ENCODE measurements around the gene SLC35F3. TPM values are rescaled to one million over a fixed set of nuclear protein-coding genes. Genes with fewer than 3 reads are reported as not detected.

Gene SLC35F3
- total RNA-seq, 6 experiments from 2014 or later, result 0.26 to 0.58 (median 0.46) TPM

DNA sequence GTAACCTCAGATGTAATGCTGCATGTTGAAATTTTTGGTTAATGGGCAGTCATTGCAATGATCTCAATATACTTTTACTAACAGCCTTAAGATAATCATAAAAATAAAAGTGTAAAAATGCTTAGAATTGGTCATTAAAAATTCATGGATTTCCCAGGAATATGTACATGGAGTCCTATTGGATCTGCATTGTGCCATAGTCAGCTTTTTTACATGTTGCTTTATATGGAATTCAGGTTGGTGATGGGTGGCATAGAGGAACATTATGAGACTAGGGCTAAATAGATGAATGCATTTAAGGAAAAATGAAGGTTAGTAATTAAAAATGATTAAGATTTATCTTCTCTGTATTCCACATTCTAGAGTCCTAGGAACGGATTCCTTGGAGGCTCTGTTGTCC is 103.2 kb downstream of the SLC35F3 start:
- Mint-ChIP-seq H3K27ac (no peak overlapping the region), H3K4me3 (no peak overlapping the region), H3K9me3 (peaks cover 30% of the 10 kb centered on the region), H3K4me1 (ENCODE audit: low read depth) (no peaks in the 10 kb centered on the region), H3K27me3 (ENCODE audit: insufficient read depth) (no peaks in the 10 kb centered on the region), H3K36me3 (ENCODE audit: low read depth) (no peaks in the 10 kb centered on the region)
- DNase-seq, result no peak
- TF ChIP-seq, protein P1, sequence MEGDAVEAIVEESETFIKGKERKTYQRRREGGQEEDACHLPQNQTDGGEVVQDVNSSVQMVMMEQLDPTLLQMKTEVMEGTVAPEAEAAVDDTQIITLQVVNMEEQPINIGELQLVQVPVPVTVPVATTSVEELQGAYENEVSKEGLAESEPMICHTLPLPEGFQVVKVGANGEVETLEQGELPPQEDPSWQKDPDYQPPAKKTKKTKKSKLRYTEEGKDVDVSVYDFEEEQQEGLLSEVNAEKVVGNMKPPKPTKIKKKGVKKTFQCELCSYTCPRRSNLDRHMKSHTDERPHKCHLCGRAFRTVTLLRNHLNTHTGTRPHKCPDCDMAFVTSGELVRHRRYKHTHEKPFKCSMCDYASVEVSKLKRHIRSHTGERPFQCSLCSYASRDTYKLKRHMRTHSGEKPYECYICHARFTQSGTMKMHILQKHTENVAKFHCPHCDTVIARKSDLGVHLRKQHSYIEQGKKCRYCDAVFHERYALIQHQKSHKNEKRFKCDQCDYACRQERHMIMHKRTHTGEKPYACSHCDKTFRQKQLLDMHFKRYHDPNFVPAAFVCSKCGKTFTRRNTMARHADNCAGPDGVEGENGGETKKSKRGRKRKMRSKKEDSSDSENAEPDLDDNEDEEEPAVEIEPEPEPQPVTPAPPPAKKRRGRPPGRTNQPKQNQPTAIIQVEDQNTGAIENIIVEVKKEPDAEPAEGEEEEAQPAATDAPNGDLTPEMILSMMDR (IDR thresholded peaks at IDR 0.05), result no peak

DNA sequence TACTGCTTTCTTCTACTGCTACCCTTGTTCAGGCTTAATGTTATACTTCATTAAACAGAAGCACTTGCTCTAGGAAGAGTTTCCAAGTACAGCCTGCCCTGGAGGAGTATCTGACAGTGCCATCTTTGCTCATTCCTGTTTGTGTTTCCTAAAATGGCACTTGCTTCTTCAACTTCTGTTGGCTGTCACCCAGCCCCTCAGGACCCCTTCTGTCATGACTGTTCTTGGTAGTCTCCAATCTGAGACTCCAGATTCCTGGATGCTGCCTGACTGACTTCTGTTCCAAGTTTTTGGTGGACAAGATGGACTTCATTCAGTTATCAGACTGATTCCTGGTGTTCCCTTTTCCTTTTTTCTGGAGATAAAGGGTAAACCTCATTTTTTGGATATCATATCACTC is 104.1 kb downstream of the SLC35F3 start:
- H3K36me3 Mint-ChIP-seq (ENCODE audit: low read depth), result no peaks in the 10 kb centered on the region

DNA sequence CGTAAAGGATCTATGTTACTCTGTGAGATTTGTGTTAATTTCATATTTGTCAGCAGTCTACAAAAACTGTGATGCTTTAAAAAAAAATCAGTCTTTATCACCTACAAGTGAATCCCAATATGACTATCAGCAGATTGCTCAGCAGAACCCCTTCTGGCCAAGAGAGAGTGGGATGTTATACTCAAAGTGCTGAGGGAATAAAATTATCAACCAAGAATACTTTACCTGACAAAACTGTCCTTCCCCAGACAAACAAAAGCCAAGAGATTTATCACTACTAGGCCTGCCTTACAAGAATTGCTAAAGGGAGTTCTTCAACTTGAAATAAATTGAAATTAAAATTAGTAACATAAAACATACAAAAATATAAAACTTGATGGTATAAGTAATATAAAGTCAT is 105.2 kb downstream of the SLC35F3 start:
- Mint-ChIP-seq H3K4me1 (ENCODE audit: low read depth) (no peaks in the 10 kb centered on the region), H3K27me3 (ENCODE audit: insufficient read depth) (no peaks in the 10 kb centered on the region), H3K27ac (no peak overlapping the region), H3K9me3 (peaks cover 45% of the 10 kb centered on the region), H3K4me3 (no peak overlapping the region), H3K36me3 (ENCODE audit: low read depth) (no peaks in the 10 kb centered on the region)
- TF ChIP-seq, protein P1 (IDR thresholded peaks at IDR 0.05), result no peak
- DNase-seq, result no peak

More for the DNA sequence above, 104.1 kb downstream of the SLC35F3 start:
- no peak overlapping the region for H3K4me3 Mint-ChIP-seq
- no peaks in the 10 kb centered on the region for H3K4me1 Mint-ChIP-seq (ENCODE audit: low read depth)
- peaks cover 36% of the 10 kb centered on the region for H3K9me3 Mint-ChIP-seq
- TF ChIP-seq, protein P1 (IDR thresholded peaks at IDR 0.05), result no peak
- no peak overlapping the region for H3K27ac Mint-ChIP-seq
- no peaks in the 10 kb centered on the region for H3K27me3 Mint-ChIP-seq (ENCODE audit: insufficient read depth)
- no peak for DNase-seq

DNA sequence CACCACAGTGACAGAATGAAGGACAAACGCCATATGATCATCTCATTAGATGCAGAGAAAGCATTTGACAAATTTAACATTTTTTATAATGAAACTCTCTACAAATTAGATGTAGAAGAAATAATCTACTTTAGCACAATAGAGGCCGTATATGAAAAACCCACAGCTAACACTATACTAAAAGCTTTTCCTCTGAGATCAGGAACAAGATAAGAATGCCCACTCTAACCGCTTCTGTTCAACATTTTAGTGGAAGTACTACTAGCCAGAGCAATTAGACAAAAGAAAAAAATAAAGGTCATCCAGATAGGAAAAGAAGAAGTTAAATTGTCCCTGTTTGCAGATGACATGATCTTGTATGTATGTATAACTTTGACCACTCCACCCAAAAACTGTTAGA is 109.7 kb downstream of the SLC35F3 start:
- Mint-ChIP-seq H3K4me3 (no peak overlapping the region), H3K4me1 (ENCODE audit: low read depth) (no peaks in the 10 kb centered on the region), H3K36me3 (ENCODE audit: low read depth) (no peaks in the 10 kb centered on the region), H3K9me3 (peaks cover 54% of the 10 kb centered on the region), H3K27me3 (ENCODE audit: insufficient read depth) (no peaks in the 10 kb centered on the region), H3K27ac (no peak overlapping the region)
- TF ChIP-seq, protein P1 (IDR thresholded peaks at IDR 0.05), result no peak
- no peak for DNase-seq

DNA sequence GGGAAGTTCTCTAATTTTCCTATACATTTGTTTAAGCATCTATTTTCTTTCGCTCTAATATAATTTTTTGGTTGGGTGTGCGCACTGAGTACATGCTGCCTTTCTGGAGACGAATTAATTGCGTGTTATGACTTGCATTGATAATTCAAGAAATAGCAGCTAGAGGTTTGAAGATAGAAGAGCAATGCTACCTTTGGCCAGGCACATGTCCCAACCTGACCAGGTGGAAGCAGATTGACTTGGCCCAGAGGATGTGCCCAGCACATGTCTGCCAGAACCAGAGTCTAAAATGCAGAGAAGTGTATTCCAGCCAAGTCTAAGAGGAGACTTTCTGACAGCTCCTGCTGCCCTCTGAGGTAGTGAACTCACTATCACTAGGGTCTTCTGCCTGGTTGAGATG is 114.3 kb downstream of the SLC35F3 start:
- H3K4me3 Mint-ChIP-seq, result no peak overlapping the region
- H3K9me3 Mint-ChIP-seq, result peaks cover 61% of the 10 kb centered on the region
- TF ChIP-seq, protein P1 (IDR thresholded peaks at IDR 0.05), result no peak
- no peak for DNase-seq
- H3K27ac Mint-ChIP-seq, result no peak overlapping the region
- no peaks in the 10 kb centered on the region for H3K4me1 Mint-ChIP-seq (ENCODE audit: low read depth)
- H3K36me3 Mint-ChIP-seq (ENCODE audit: low read depth), result no peaks in the 10 kb centered on the region
- no peaks in the 10 kb centered on the region for H3K27me3 Mint-ChIP-seq (ENCODE audit: insufficient read depth)

DNA sequence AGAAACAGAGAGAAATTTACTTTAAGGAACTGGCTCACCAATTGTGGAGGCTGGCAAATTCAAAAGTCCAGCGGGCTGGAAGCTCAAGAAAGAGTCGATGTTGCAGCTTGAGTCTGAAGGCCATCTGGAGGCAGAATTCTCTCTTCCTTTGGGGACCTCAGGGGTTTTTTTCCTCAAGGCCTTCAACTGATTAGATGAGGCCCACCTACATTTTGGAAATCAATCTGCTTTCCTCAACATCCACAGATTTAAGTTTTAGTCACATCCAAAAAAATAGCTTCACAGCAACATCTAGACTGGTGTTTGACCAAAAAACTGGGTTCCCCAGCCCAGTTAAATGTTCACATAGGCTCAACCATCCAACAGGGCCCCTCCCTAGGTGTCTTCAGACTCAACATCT is 114.9 kb downstream of the SLC35F3 start:
- no peak overlapping the region for H3K27ac Mint-ChIP-seq
- TF ChIP-seq, protein P1 (IDR thresholded peaks at IDR 0.05), result no peak
- H3K4me3 Mint-ChIP-seq, result no peak overlapping the region
- no peaks in the 10 kb centered on the region for H3K4me1 Mint-ChIP-seq (ENCODE audit: low read depth)
- no peaks in the 10 kb centered on the region for H3K27me3 Mint-ChIP-seq (ENCODE audit: insufficient read depth)
- peaks cover 55% of the 10 kb centered on the region for H3K9me3 Mint-ChIP-seq
- no peaks in the 10 kb centered on the region for H3K36me3 Mint-ChIP-seq (ENCODE audit: low read depth)
- DNase-seq, result no peak
